ENCODE data around the gene FOCAD. TPM values are rescaled to one million over a fixed set of nuclear protein-coding genes. Genes with fewer than 3 reads are reported as not detected.

FOCAD gene
- total RNA-seq, 1 donor from 2014 or later: 36.1 TPM

Other genes with a start within 250 kb of the FOCAD start
- gene MLLT3, start 61.8 kb upstream of the FOCAD start, total RNA-seq: 6.5 and 14.8 TPM in 2 replicates

Measured in glomerular endothelial cell (primary cell).